OCI-LY1 (cell line): ENCODE measurements around the gene FNIP2.

Experiments used
- H2AFZ ChIP-seq: fragments of 200-600 bp; sonication (generic), shearing (Covaris generic); 2 replicates; pipeline ENCODE4 v1.6.0; 2014; ENCODE audit warnings: antibody characterized with exemption, mild to moderate bottlenecking, low read length
- H3F3A ChIP-seq: fragments of 200-600 bp; sonication (generic), shearing (Covaris generic); 2 replicates; pipeline ENCODE4 v1.6.0; 2014; ENCODE audit warnings: mild to moderate bottlenecking, antibody characterized with exemption, low read length, moderate library complexity; ENCODE audit not compliant: insufficient read depth
- H3K27ac ChIP-seq: fragments of 200-600 bp; sonication (generic); 2 replicates; pipeline ENCODE4 v1.5.1; 2014; ENCODE audit warnings: low read length, mixed run types, mild to moderate bottlenecking, low read depth; ENCODE audit not compliant: poor library complexity, severe bottlenecking
- H3K27me3 ChIP-seq: fragments of 200-600 bp; sonication (generic); 2 replicates; pipeline ENCODE4 v1.6.0; 2014; ENCODE audit warnings: antibody characterized with exemption, mild to moderate bottlenecking, low read length, moderate library complexity; ENCODE audit not compliant: insufficient read depth
- H3K36me3 ChIP-seq: fragments of 200-600 bp; sonication (generic); 2 replicates; pipeline ENCODE4 v1.6.1; 2014; ENCODE audit warnings: mild to moderate bottlenecking, antibody characterized with exemption, low read length, moderate library complexity, mixed read lengths; ENCODE audit not compliant: insufficient read depth
- H3K4me1 ChIP-seq: fragments of 200-600 bp; sonication (generic); 2 replicates; pipeline ENCODE4 v1.5.1; 2014; ENCODE audit warnings: mild to moderate bottlenecking, low read length, moderate library complexity; ENCODE audit not compliant: insufficient read depth, severe bottlenecking
- H3K4me2 ChIP-seq: fragments of 200-600 bp; sonication (generic), shearing (Covaris generic); 2 replicates; pipeline ENCODE4 v1.6.1; 2014; ENCODE audit warnings: low read length
- H3K4me3 ChIP-seq: fragments of 200-600 bp; sonication (generic); 2 replicates; pipeline ENCODE4 v1.5.1; 2014; ENCODE audit warnings: low read length, low read depth, mild to moderate bottlenecking, mixed read lengths; ENCODE audit not compliant: poor library complexity, severe bottlenecking
- H3K79me2 ChIP-seq: fragments of 200-600 bp; shearing (Covaris generic); 2 replicates; pipeline ENCODE4 v1.6.1; 2016; ENCODE audit warnings: mixed run types, low read length, mixed read lengths; ENCODE audit not compliant: insufficient read depth
- H3K9ac ChIP-seq: fragments of 200-600 bp; sonication (generic), shearing (Covaris generic); 2 replicates; pipeline ENCODE4 v1.6.1; 2014; ENCODE audit warnings: mild to moderate bottlenecking, low read length, mixed read lengths
- H3K9me2 ChIP-seq: fragments of 200-600 bp; sonication (generic), shearing (Covaris generic); 2 replicates; pipeline ENCODE4 v1.6.1; 2014; ENCODE audit warnings: low read depth, mild to moderate bottlenecking, low read length, mixed read lengths
- H3K9me3 ChIP-seq: fragments of 200-600 bp; shearing (Covaris generic); 2 replicates; pipeline ENCODE4 v1.6.1; 2014; ENCODE audit warnings: low read length, mixed read lengths
- H4K20me1 ChIP-seq: fragments of 200-600 bp; sonication (generic), shearing (Covaris generic); 2 replicates; pipeline ENCODE4 v1.6.0; 2016; ENCODE audit warnings: mild to moderate bottlenecking, low read length; ENCODE audit not compliant: insufficient read depth
- EZH2 ChIP-seq: fragments of 200-600 bp; sonication (generic), shearing (Covaris generic); IDR thresholded peaks from 2 replicates; pipeline ENCODE4 v1.8.0; 2017; ENCODE audit warnings: borderline replicate concordance, mixed run types, mild to moderate bottlenecking, antibody characterized with exemption, low read length, moderate library complexity, mixed read lengths
- TF ChIP-seq, protein P1 (sequence below): fragments of 200-600 bp; sonication (generic), shearing (Covaris generic); IDR thresholded peaks from 2 replicates; pipeline ENCODE4 v1.5.1; 2017; ENCODE audit warnings: mild to moderate bottlenecking, antibody characterized with exemption, low read length, moderate library complexity, mixed read lengths

The FNIP2 gene

DNA sequence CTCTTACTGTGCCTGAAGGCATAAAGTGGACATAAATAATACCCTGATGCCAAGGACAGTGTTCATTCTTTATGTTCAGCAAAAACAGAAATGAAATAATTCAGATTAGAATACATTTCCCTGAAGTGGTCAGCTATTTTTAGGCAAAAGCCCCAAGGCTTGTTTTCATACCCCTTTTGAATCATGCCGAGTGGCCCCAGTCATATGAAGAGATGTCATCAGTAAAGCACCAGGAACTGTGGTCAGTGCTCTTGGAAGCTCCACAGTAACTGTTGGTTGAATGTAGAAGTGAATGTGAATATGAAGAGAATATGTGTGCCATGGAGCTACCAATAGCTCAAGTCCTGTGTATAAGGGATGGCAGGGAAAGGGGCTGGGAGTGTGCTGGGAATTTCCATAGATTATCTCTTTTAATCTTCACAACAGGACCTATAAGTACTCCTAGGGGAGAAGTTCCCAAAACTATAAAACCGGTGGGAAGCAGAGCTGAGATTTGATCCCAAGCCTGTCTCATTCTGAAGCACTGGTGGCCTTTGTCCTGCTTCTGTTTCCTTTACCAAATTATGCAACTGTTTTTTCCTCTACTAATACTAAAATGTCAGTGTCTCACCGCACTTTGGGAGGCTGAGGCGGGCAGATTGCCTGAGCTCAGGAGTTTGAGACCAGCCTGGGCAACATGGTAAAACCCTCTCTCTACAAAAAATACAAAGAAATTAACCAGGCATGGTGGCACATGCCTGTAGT is 52.6 kb downstream of the FNIP2 start:
- Histone ChIP-seq H3K79me2 (no peaks in the 10 kb centered on the region), H3F3A (no peaks in the 10 kb centered on the region), H3K27ac (no peak overlapping the region), H3K4me3 (no peak overlapping the region), H2AFZ (no peak overlapping the region), H3K4me1 (no peaks in the 10 kb centered on the region), H3K27me3 (no peaks in the 10 kb centered on the region), H3K9me2 (no peaks in the 10 kb centered on the region), H3K36me3 (no peaks in the 10 kb centered on the region), H3K9me3 (no peaks in the 10 kb centered on the region), H4K20me1 (no peaks in the 10 kb centered on the region), H3K4me2 (no peak overlapping the region), H3K9ac (no peak overlapping the region)
- TF ChIP-seq, protein P1, sequence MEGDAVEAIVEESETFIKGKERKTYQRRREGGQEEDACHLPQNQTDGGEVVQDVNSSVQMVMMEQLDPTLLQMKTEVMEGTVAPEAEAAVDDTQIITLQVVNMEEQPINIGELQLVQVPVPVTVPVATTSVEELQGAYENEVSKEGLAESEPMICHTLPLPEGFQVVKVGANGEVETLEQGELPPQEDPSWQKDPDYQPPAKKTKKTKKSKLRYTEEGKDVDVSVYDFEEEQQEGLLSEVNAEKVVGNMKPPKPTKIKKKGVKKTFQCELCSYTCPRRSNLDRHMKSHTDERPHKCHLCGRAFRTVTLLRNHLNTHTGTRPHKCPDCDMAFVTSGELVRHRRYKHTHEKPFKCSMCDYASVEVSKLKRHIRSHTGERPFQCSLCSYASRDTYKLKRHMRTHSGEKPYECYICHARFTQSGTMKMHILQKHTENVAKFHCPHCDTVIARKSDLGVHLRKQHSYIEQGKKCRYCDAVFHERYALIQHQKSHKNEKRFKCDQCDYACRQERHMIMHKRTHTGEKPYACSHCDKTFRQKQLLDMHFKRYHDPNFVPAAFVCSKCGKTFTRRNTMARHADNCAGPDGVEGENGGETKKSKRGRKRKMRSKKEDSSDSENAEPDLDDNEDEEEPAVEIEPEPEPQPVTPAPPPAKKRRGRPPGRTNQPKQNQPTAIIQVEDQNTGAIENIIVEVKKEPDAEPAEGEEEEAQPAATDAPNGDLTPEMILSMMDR = no peak
- TF ChIP-seq EZH2 = no peak

DNA sequence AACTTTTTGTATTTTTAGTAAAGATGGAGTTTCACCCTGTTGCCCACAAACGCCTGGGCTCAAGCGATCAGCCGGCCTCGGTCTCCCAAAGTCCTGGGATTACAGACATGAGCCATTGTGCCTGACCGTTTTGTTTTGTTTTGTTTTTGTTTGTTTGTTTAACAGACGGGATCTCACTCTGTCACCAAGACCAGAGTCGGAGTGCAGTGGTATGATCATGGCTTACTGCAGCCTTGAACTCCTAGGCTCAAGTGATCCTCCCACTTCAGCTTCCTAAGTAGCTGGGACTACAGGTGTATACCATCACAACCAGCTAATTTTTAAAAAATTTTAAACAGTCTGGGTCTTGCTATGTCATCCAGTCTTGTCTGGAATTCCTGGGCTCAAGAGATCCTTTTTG is 53.5 kb downstream of the FNIP2 start:
- no peaks in the 10 kb centered on the region for H3K4me1 ChIP-seq
- H3K27ac ChIP-seq = no peak overlapping the region

DNA sequence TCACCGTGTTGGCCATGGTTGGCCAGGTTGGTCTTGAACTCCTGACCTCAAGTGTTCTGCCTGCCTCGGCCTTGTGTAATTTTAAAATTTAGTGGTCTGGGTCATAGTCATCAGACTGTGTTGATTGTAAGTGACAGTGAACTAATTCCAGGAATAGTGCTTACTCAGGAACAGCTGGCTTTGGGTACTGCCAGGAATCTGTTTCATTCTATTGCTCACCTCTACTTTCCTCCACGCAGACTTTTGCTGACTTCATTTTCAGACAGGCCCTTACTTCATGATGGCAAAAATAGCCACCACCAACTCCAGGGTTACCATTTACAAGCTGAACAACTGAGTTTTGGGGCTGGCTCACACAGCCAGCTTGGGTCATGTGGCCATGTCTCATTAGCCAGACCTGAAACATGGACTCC is 54.6 kb downstream of the FNIP2 start:
- Histone ChIP-seq H3K27me3 (no peaks in the 10 kb centered on the region), H3K79me2 (no peaks in the 10 kb centered on the region), H3K9me2 (no peaks in the 10 kb centered on the region), H3K4me3 (no peak overlapping the region), H3F3A (no peaks in the 10 kb centered on the region), H3K36me3 (no peaks in the 10 kb centered on the region), H3K9me3 (no peaks in the 10 kb centered on the region), H3K4me1 (no peaks in the 10 kb centered on the region), H4K20me1 (no peaks in the 10 kb centered on the region), H2AFZ (no peak overlapping the region), H3K27ac (no peak overlapping the region), H3K4me2 (no peak overlapping the region), H3K9ac (no peak overlapping the region)
- TF ChIP-seq, protein P1 = no peak
- TF ChIP-seq EZH2 = no peak

More for the DNA sequence above, 53.5 kb downstream of the FNIP2 start:
- no peaks in the 10 kb centered on the region for H3K27me3 ChIP-seq
- no peaks in the 10 kb centered on the region for H4K20me1 ChIP-seq
- no peak overlapping the region for H2AFZ ChIP-seq
- H3F3A ChIP-seq = no peaks in the 10 kb centered on the region
- H3K9me3 ChIP-seq = no peaks in the 10 kb centered on the region
- no peaks in the 10 kb centered on the region for H3K9me2 ChIP-seq
- H3K9ac ChIP-seq = no peak overlapping the region
- no peak overlapping the region for H3K4me3 ChIP-seq
- TF ChIP-seq, protein P1 = no peak
- no peak for TF ChIP-seq EZH2
- H3K36me3 ChIP-seq = no peaks in the 10 kb centered on the region
- H3K4me2 ChIP-seq = no peak overlapping the region
- no peaks in the 10 kb centered on the region for H3K79me2 ChIP-seq
